Hematopoietic multipotent progenitor cell treated with erythropoietin and hydrocortisone succinate and interleukin-3 and kit ligand, for 6 days (in vitro differentiated cells): ENCODE results near the gene SMYD3.

ENCODE experiments used
- DNase-seq: peaks from one replicate; pipeline ENCODE4 v3.0.0-alpha.2; 2015

The SMYD3 gene

GRCh38 chr1:246267426-246267825, 239.7 kb downstream of the SMYD3 start:
- no peak for DNase-seq

- DNase-seq, result no peak
Observed at GRCh38 chr1:246265481-246265880, 241.6 kb downstream of the SMYD3 start.

- DNase-seq, result no peak
Observed at GRCh38 chr1:246262281-246262680, 244.8 kb downstream of the SMYD3 start.

- peak; percentile 26 for DNase-seq
Observed at GRCh38 chr1:246261639-246262038, 245.4 kb downstream of the SMYD3 start.

GRCh38 chr1:246258250-246258649, 248.8 kb downstream of the SMYD3 start:
- no peak for DNase-seq

GRCh38 chr1:246255773-246256172, 251.3 kb downstream of the SMYD3 start:
- no peak for DNase-seq

GRCh38 chr1:246254854-246255253, 252.2 kb downstream of the SMYD3 start:
- DNase-seq, result no peak

- DNase-seq, result peak; percentile 38
Observed at GRCh38 chr1:246246430-246246829, 260.6 kb downstream of the SMYD3 start.

- no peak for DNase-seq
Observed at GRCh38 chr1:246245541-246245940, 261.5 kb downstream of the SMYD3 start.

- no peak for DNase-seq
Observed at GRCh38 chr1:246232126-246232525, 275.0 kb downstream of the SMYD3 start.

GRCh38 chr1:246226041-246226440, 281.0 kb downstream of the SMYD3 start:
- no peak for DNase-seq

- DNase-seq, result no peak
Observed at GRCh38 chr1:246221485-246222255, 285.4 kb downstream of the SMYD3 start.

- no peak for DNase-seq
Observed at GRCh38 chr1:246220495-246221065, 286.5 kb downstream of the SMYD3 start.

- peak; percentile 33 for DNase-seq
Observed at GRCh38 chr1:246219508-246220030, 287.5 kb downstream of the SMYD3 start.

GRCh38 chr1:246218686-246219085, 288.4 kb downstream of the SMYD3 start:
- no peak for DNase-seq

GRCh38 chr1:246216906-246217305, 290.2 kb downstream of the SMYD3 start:
- peak; percentile 50 for DNase-seq

- no peak for DNase-seq
Observed at GRCh38 chr1:246215510-246215903, 291.6 kb downstream of the SMYD3 start.

GRCh38 chr1:246214708-246215509, 292.2 kb downstream of the SMYD3 start:
- peak; percentile 94 for DNase-seq

- no peak for DNase-seq
Observed at GRCh38 chr1:246213947-246214346, 293.1 kb downstream of the SMYD3 start.

- no peak for DNase-seq
Observed at GRCh38 chr1:246213502-246213901, 293.6 kb downstream of the SMYD3 start.

- no peak for DNase-seq
Observed at GRCh38 chr1:246213036-246213435, 294.0 kb downstream of the SMYD3 start.

- DNase-seq, result no peak
Observed at GRCh38 chr1:246212013-246212412, 295.1 kb downstream of the SMYD3 start.

- no peak for DNase-seq
Observed at GRCh38 chr1:246210756-246211155, 296.3 kb downstream of the SMYD3 start.

- DNase-seq, result no peak
Observed at GRCh38 chr1:246208105-246208504, 299.0 kb downstream of the SMYD3 start.
